Upper lobe of left lung (tissue), 6 donors: ENCODE results near the gene CEP164. TPM values are rescaled to one million over a fixed set of nuclear protein-coding genes. Genes with fewer than 3 reads are reported as not detected.

ENCODE experiments used
- ATAC-seq, 2 donors: fragments of 200-7000 bp; cut with Tn5 transposase; one replicate each; pipeline ENCODE4 v1.9.1; 2022; ENCODE audit warnings: mild to moderate bottlenecking in 2 of 2, moderate library complexity in 2 of 2; ENCODE audit not compliant: low FRiP score in 2 of 2
- DNase-seq, 2 donors: peaks; one replicate each; pipeline ENCODE4 v3.0.0-alpha.2; 2019 to 2020
- H3K27ac ChIP-seq, 4 donors: fragments of 200-600 bp; sonication (generic); one replicate each; pipeline ENCODE4 v1.5.1; 2016 to 2019
- H3K27me3 ChIP-seq, 4 donors: fragments of 200-600 bp; sonication (generic); one replicate each; pipeline ENCODE4 v1.5.1; 2017 to 2019
- H3K36me3 ChIP-seq, 4 donors: fragments of 200-600 bp; sonication (generic); one replicate each; pipeline ENCODE4 v1.5.1; 2016 to 2019
- H3K4me1 ChIP-seq, 4 donors: fragments of 200-600 bp; sonication (generic); one replicate each; pipeline ENCODE4 v1.5.1; 2018 to 2019
- H3K4me3 ChIP-seq, 4 donors: fragments of 200-600 bp; sonication (generic); one replicate each; pipeline ENCODE4 v1.5.1; 2017 to 2019; ENCODE audit warnings: mild to moderate bottlenecking in 2 of 4, moderate library complexity in 1 of 4
- H3K9me3 ChIP-seq, 4 donors: fragments of 200-600 bp; sonication (generic); one replicate each; pipeline ENCODE4 v1.5.1; 2018 to 2019
- EP300 ChIP-seq, 4 donors: sonication (generic); formaldehyde crosslinking; IDR thresholded peaks; one replicate each; pipeline ENCODE4 v1.5.1; 2017; ENCODE audit warnings: antibody characterized with exemption in 4 of 4, control low read depth in 2 of 4
- POLR2A ChIP-seq, 4 donors: fragments of 450-650 bp; IDR thresholded peaks; one replicate each; pipeline ENCODE4 v1.5.1; 2016 to 2017; ENCODE audit warnings: antibody characterized with exemption in 4 of 4, mild to moderate bottlenecking in 2 of 4
- POLR2AphosphoS5 ChIP-seq, 2 donors: sonication (generic); formaldehyde crosslinking; IDR thresholded peaks; one replicate each; pipeline ENCODE4 v1.5.1; 2017; ENCODE audit warnings: antibody characterized with exemption in 2 of 2
- WGBS, 2 donors: methylation state at CpG; one replicate each; pipeline ENCODE4 v1.1.5; 2017 to 2018; 5-methylcytosine and 5-hydroxymethylcytosine counted together
- total RNA-seq, 6 donors: library from RNA; depleted of rRNA in 4 of 6; stranded (reverse); fragments of >200 nt in 4 of 6; gene quantifications; one replicate each; pipeline versions ENCODE4 v1.1.0 to v1.2.1, GENCODE V29; 2016 to 2021
- TF ChIP-seq, protein P1 (sequence below), 6 experiments: fragments of 450-650 bp in 4 of 6; fragments of 200-600 bp in 2 of 6; sonication (generic) in 2 of 6; IDR thresholded peaks; one replicate each; pipeline ENCODE4 v1.5.1; 2016 to 2019; ENCODE audit warnings: antibody characterized with exemption in 6 of 6
- donor health status: DM: no; HTN: no; CAD: no; lungs with moderate emphysema.
- donor health status: DM: no; HTN: yes; CAD: no; lungs with severe emphysema.

Gene CEP164
- total RNA-seq, 6 donors from 2014 or later, result 16.1 to 73.3 (median 27.9) TPM

DNA sequence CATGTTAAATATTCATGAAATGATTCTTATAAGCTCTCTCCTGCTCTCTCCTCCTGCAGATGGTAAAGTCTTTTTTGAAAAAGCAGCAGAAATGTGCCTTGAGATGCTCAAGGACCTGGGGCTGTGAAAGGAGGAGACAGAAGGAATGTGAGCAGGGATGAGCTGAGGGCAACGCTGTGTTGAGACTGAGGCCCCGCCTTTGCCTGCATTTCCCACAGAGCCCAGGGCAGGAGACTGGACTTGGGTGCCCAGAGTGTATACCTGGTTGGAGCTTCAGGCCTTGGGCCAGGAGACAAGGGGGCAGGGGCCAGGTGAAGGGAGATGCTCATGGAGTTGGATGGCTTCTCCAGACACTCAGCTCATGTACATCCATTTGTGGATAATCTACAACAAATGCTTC lies 39.2 kb downstream of the CEP164 start:
- DNase-seq (no peak), ATAC-seq (no peak)
- TF ChIP-seq POLR2A (IDR thresholded peaks at IDR 0.05) (no peak), EP300 (IDR thresholded peaks at IDR 0.05) (no peak), POLR2AphosphoS5 (IDR thresholded peaks at IDR 0.05) (no peak)
- TF ChIP-seq, protein P1, sequence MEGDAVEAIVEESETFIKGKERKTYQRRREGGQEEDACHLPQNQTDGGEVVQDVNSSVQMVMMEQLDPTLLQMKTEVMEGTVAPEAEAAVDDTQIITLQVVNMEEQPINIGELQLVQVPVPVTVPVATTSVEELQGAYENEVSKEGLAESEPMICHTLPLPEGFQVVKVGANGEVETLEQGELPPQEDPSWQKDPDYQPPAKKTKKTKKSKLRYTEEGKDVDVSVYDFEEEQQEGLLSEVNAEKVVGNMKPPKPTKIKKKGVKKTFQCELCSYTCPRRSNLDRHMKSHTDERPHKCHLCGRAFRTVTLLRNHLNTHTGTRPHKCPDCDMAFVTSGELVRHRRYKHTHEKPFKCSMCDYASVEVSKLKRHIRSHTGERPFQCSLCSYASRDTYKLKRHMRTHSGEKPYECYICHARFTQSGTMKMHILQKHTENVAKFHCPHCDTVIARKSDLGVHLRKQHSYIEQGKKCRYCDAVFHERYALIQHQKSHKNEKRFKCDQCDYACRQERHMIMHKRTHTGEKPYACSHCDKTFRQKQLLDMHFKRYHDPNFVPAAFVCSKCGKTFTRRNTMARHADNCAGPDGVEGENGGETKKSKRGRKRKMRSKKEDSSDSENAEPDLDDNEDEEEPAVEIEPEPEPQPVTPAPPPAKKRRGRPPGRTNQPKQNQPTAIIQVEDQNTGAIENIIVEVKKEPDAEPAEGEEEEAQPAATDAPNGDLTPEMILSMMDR (IDR thresholded peaks at IDR 0.05), result no peak
- H3K4me3 ChIP-seq, result no peak overlapping the region
- H3K27me3 ChIP-seq, result no peaks in the 10 kb centered on the region
- 84 to 88% methylated on average over 2 of the region's 2 CpGs for WGBS, 2 donors
- no peak overlapping the region for H3K27ac ChIP-seq
- H3K4me1 ChIP-seq, result no peaks in the 10 kb centered on the region
- no peaks in the 10 kb centered on the region for H3K9me3 ChIP-seq
- H3K36me3 ChIP-seq, result peaks cover 3 to 86% (median 38%) of the 10 kb centered on the region in 4 donors

DNA sequence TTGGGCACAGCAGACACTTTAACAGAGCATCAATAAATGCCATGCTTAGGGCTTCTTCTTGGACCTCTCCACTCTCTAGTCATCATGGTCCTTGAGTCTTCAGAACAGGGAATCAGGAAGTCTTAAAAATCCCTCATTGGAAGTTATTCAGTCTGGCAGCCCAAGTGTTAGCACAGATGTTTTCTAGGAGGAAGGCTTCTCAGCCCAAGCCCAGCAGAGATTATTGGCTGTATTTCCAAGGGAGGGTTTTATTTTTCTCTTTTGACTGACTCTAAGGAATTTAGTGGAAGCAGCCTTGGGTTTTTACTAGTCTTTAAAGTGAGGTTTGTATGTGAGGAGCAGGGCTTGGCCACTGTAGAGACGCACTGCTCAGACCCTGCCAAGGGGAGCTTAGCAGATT lies 41.9 kb downstream of the CEP164 start:
- Histone ChIP-seq H3K36me3 (peaks cover 3 to 84% (median 42%) of the 10 kb centered on the region in 4 donors), H3K4me1 (no peaks in the 10 kb centered on the region), H3K9me3 (no peaks in the 10 kb centered on the region), H3K4me3 (no peak overlapping the region), H3K27me3 (no peaks in the 10 kb centered on the region), H3K27ac (no peak overlapping the region)
- DNase-seq (no peak), ATAC-seq (no peak)
- WGBS, 2 donors, result 86 to 92% methylated on average over 1 of the region's 1 CpG
- TF ChIP-seq, protein P1 (IDR thresholded peaks at IDR 0.05), result no peak
- TF ChIP-seq POLR2AphosphoS5 (IDR thresholded peaks at IDR 0.05) (no peak), EP300 (IDR thresholded peaks at IDR 0.05) (no peak), POLR2A (IDR thresholded peaks at IDR 0.05) (no peak)

DNA sequence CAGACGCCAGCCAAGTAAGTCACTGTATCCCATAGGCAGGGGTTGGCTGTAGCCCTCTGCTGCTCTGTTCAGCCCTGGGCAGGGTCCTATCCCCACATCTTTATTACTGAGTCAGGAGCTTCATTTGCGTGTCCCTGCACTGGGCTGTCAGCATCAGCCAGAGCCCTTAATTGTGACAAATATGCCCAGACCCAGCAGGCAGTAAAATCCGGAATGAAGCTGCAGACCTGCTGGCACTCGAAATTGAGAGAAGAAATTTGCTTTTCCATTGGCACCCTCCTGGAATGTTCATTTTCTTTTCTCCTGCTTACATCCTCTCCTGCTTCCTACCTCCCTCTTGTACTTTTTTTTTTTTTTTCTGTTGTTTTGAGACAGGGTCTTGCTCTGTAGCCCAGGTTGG lies 43.8 kb downstream of the CEP164 start:
- 90 to 93% methylated on average over 4 of the region's 4 CpGs for WGBS, 2 donors

DNA sequence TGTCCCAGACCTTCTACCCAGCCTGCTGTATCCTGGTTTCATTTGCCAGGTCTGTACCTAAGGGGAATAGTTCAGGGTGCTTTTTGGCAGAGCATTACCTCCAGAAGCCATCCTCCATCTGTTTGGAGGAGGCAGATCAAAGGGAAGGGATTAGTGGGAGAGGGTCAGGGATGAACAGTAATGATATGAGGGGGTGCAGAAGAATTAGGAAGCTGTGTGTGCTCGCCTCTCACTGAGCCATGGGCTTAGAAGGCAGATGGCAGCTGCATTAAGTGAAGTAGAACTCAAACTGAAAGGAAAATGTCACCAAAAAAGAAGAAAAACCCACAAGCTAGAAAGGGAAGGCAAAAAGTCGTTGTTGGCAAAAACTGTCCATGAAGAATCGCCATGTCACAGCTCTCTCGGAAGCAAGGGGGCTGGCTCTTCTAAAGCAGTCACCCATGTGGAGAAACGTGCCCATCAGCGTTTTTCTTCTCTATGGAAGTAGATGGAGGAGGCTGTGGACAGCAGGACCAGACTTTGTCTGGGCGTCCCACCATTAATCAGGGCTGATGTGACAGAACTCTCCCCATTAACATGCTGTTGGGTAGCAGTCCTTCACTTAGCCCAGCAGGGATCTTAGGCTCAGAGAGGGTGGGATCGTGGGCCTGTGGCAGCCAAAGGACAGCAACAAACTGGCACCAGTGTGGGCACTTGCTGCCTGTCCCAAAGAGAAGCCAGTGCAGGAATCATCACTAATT lies 46.8 kb downstream of the CEP164 start:
- no peaks in the 10 kb centered on the region for H3K9me3 ChIP-seq
- H3K27ac ChIP-seq, result no peak overlapping the region
- peaks cover 0 to 4% (median 0%) of the 10 kb centered on the region in 4 donors for H3K4me1 ChIP-seq
- WGBS, 2 donors, result 93 to 96% methylated on average over 6 to 8 of the region's 8 CpGs
- DNase-seq, result no peak
- TF ChIP-seq POLR2A (IDR thresholded peaks at IDR 0.05) (no peak), POLR2AphosphoS5 (IDR thresholded peaks at IDR 0.05) (no peak), EP300 (IDR thresholded peaks at IDR 0.05) (no peak)
- TF ChIP-seq, protein P1 (IDR thresholded peaks at IDR 0.05), result no peak
- no peak overlapping the region for H3K4me3 ChIP-seq
- no peak for ATAC-seq
- peaks cover 3 to 75% (median 43%) of the 10 kb centered on the region in 4 donors for H3K36me3 ChIP-seq
- no peaks in the 10 kb centered on the region for H3K27me3 ChIP-seq

More for the DNA sequence above, 43.8 kb downstream of the CEP164 start:
- no peaks in the 10 kb centered on the region for H3K4me1 ChIP-seq
- H3K27me3 ChIP-seq, result no peaks in the 10 kb centered on the region
- H3K36me3 ChIP-seq, result peaks cover 1 to 86% (median 48%) of the 10 kb centered on the region in 4 donors
- no peak for TF ChIP-seq EP300 (IDR thresholded peaks at IDR 0.05)
- TF ChIP-seq, protein P1 (IDR thresholded peaks at IDR 0.05), result no peak
- TF ChIP-seq POLR2AphosphoS5 (IDR thresholded peaks at IDR 0.05), result no peak
- no peak for TF ChIP-seq POLR2A (IDR thresholded peaks at IDR 0.05)
- ATAC-seq, result no peak
- H3K27ac ChIP-seq, result no peak overlapping the region
- no peaks in the 10 kb centered on the region for H3K9me3 ChIP-seq
- DNase-seq, result no peak
- no peak overlapping the region for H3K4me3 ChIP-seq

DNA sequence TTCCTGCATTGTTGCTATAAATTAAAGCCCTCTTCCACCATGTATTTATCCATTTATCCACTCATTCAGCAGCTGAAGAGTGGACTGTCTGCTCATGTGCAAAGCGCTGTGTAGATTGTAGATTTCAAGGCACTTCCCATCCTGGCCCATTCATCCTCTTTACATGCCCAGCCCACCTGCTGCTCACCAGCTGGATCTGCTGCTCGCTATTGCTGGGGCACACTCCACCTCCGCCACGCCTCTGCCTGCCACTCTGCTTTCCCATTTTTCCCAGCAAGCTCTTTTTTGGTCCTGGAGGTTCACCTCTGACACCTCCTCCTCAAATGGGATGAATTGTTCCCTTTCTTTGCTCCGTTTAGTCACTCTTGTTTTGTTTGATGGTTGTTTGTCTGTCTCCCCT lies 48.3 kb downstream of the CEP164 start:
- no peaks in the 10 kb centered on the region for H3K9me3 ChIP-seq
- H3K27ac ChIP-seq, result no peak overlapping the region
- DNase-seq, result no peak
- peaks cover 0 to 4% (median 0%) of the 10 kb centered on the region in 4 donors for H3K4me1 ChIP-seq
- ATAC-seq, result no peak
- WGBS, 2 donors, result 90 to 98% methylated on average over 5 of the region's 5 CpGs
- peaks cover 7 to 80% (median 51%) of the 10 kb centered on the region in 4 donors for H3K36me3 ChIP-seq
- TF ChIP-seq, protein P1 (IDR thresholded peaks at IDR 0.05), result no peak
- no peaks in the 10 kb centered on the region for H3K27me3 ChIP-seq
- H3K4me3 ChIP-seq, result no peak overlapping the region
